Urothelium cell line (cell line): ENCODE data around the gene ANP32D.
"Not testable (repeated sequence)": the region's sequence is repeated elsewhere in the genome, so short reads cannot be mapped to it uniquely, and the experiment has no call there.

Source experiments
- DNase-seq: peaks from one replicate; pipeline ENCODE4 v3.0.0; 2011; ENCODE audit warnings: low spot score, mixed read lengths
- FAIRE-seq: peaks from 2 replicates; lab custom pipeline; 2011; peaks lifted over from hg19 to GRCh38; lab: Jason Lieb, UNC

ANP32D gene

GRCh38 chr12:48489456-48489855 is 17.1 kb downstream of the ANP32D start:
- FAIRE-seq, DNase-seq: not testable (repeated sequence)

GRCh38 chr12:48500281-48500680 is 27.9 kb downstream of the ANP32D start:
- not testable (repeated sequence) for DNase-seq, FAIRE-seq

- not testable (repeated sequence) for FAIRE-seq, DNase-seq
Observed at GRCh38 chr12:48506836-48507235, 34.5 kb downstream of the ANP32D start.

- no peak for DNase-seq
- no peak for FAIRE-seq
Observed at GRCh38 chr12:48508987-48509386, 36.6 kb downstream of the ANP32D start.

GRCh38 chr12:48510111-48510510 is 37.8 kb downstream of the ANP32D start:
- FAIRE-seq (no peak), DNase-seq (no peak)

- DNase-seq (no peak), FAIRE-seq (no peak)
Observed at GRCh38 chr12:48512855-48513254, 40.5 kb downstream of the ANP32D start.

GRCh38 chr12:48514728-48515127 is 42.4 kb downstream of the ANP32D start:
- FAIRE-seq (no peak), DNase-seq (no peak)

- not testable (repeated sequence) for FAIRE-seq
Observed at GRCh38 chr12:48520381-48520780, 48.0 kb downstream of the ANP32D start.

More at GRCh38 chr12:48520381-48520780, 48.0 kb downstream of the ANP32D start:
- not testable (repeated sequence) for DNase-seq
